Activated CD4-positive, CD25-positive, alpha-beta regulatory T cell treated with anti-CD3 and anti-CD28 coated beads, Interleukin-2, amount 50 U/mL, for 72 hours (primary cell): ENCODE data around the gene GABRA5.
"Not testable (repeated sequence)": the region's sequence is repeated elsewhere in the genome, so short reads cannot be mapped to it uniquely, and the experiment has no call there.

Experiments used
- DNase-seq: peaks from one replicate; pipeline ENCODE4 v3.0.0; 2021

Gene GABRA5

DNA sequence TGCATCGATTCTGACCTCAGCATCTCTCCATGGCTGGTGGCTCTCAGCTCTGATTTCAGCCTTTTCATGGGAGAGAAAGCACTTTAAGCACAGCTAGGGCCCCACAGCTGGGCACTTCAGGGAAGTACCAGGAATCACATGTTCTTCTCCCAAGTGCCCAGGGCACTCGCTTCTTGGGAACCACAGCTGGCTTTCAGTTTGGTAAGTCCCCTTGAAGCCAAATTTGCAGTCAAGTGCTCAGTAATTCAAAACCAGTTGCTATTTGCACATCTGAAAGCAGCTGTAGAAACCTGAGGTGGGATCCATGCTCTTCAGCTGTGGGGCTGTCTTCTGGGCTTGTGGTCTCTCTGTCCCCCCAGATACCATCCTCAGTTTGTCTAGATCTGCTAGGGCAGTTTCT lies 12.8 kb downstream of the GABRA5 start:
- DNase-seq = no peak

GRCh38 chr15:26882112-26882511 lies 15.2 kb downstream of the GABRA5 start:
- no peak for DNase-seq

DNA sequence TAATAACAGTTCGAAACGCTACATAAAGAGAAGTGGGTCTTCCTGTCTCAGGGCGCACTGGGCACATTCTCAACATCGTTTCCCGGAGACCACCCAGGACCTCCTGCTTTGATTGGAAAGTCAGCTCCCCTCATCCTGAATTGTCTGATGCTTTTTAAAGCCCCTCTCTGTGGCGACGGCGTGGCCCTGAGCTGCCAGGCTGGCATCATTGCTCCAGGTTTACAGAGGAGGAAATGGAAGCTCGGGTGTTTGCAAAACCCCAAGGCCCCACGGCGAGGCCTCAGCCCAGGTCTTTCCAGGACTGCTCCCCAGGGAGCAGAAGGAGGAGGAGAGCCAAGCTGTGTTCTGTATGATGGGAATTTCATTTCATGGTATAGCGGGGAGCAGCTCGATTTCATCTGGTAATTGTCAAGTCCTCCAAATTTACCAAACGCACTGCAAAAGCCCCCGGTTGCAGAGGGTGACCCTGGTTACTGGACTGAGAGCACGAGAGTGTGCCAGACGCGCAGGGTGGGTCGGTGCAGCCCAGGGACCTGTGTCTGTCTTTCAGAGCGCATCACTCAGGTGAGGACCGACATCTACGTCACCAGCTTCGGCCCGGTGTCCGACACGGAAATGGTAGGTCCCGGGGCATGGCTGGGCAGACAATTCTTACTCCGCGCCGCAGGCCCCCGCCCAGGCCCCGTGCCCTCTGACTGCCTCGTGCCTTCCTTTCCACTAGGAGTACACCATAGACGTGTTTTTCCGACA lies 15.9 kb downstream of the GABRA5 start:
- no peak for DNase-seq

- DNase-seq = no peak
These were observed 16.6 kb downstream of the GABRA5 start for GRCh38 chr15:26883466-26883865.

DNA sequence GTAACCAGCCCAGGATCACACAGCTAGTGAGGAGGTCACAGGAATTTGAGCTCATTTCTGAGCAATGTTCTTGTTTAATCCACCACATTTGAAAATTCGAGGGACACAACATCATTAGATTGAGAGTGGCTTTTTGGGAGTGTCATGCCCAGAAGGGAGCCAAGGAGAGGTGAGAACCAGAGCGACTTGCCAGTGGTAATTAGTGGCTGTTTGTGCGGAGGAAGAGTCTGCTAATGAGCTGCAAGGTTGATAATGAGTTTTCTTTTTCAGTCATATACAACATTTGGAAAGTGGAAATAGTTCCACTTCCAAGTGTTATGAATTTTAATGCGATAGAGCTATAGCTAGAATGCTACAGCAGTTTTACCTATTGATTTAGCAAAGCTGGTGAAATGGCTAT lies 19.7 kb downstream of the GABRA5 start:
- no peak for DNase-seq

- no peak for DNase-seq
These were observed 21.2 kb downstream of the GABRA5 start for GRCh38 chr15:26887926-26888666.

- no peak for DNase-seq
These were observed 21.9 kb downstream of the GABRA5 start for GRCh38 chr15:26888761-26889160.

GRCh38 chr15:26889298-26889898 lies 22.5 kb downstream of the GABRA5 start:
- DNase-seq = peak; percentile 45

GRCh38 chr15:26890451-26890850 lies 23.6 kb downstream of the GABRA5 start:
- no peak for DNase-seq

DNA sequence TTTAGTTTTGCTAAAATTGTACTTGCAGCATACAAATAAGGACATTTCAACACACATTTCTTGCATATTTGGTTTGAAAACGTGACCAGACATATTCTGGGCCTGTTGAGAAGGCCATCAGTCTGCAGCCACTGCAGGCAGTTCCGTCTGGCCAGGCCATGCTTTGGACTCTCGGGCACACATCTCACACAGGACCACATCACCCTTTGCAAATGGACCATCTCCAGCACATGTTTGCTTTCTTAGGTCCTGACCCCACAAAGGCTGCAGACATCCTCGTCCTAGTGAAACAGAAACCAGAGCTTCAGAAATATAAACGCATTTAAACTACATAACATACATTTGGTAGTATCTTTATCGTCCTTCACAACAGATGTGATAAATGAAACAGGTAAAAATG lies 24.1 kb downstream of the GABRA5 start:
- no peak for DNase-seq

DNA sequence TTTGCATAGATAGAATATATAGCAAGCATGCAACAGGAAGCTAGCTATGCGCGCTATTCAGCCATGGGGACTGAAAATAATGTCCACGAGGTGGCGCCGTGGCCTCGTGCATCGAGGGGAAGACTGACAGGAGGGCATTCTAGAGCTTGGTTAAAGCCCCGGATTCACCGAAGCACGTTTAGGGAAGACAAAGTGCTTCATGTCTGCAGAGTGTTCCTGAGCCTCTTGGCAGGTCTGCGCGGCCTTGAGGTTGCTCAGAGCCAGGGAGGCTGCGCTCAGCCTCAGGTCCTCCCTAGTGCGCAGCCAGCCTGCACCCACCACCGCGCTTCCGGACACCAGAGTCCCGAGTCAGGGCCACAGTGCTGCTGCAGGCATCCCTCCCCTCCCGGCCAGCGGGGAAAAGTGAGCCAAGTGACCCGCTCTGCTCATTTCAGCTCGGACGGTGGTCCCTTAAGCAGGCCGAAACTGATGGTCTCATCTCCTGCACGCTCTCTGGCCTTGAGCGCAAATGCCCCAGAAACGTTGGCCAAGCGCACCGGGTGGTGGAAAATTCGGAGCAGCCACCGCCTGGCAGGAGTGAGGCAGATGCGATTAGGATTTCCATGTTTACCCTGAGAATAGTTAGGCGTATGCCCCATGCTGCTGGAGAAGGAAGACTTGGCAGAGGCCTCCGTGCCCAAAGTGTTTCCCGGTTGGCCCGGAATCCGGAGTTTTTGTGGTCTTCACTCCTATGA lies 24.8 kb downstream of the GABRA5 start:
- peak; percentile 38 for DNase-seq

DNA sequence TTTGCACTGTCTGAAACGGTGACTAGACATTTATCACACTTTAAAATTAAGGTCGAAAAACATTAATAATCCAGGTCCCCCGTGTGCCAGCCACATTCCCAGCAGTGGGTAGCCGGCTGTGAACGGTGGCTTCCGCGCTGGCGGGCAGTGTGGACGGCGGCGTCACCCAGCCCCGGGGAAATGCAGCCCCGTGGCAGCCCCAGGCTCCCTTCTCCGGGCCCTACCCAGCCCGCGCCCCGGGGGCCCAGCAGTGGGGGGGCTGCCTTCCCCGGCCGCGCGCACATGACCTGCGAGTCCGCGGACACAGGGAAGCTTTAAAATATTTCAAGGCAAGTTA lies 25.3 kb downstream of the GABRA5 start:
- no peak for DNase-seq

DNA sequence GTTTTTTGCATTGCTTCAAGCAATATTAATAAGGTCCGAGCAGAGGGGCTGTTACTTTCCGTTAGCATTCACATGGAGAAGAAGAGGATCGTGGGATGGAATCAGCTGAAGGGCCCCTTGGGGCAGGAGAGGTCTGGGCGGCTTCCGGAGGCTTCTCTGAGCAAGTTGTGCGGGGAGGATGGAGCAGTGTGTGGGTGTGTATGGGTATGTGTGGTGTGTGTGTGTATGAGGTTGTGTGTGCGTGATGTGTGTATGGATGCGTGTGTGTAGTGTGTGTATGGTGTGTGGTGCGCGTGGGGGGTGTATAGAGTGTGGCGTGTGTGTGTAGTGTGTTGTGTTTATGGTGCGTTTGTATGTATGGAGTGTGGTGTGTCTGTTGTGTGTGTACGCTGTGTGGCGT lies 25.8 kb downstream of the GABRA5 start:
- no peak for DNase-seq

GRCh38 chr15:26893351-26894065 lies 26.6 kb downstream of the GABRA5 start:
- DNase-seq = no peak

DNA sequence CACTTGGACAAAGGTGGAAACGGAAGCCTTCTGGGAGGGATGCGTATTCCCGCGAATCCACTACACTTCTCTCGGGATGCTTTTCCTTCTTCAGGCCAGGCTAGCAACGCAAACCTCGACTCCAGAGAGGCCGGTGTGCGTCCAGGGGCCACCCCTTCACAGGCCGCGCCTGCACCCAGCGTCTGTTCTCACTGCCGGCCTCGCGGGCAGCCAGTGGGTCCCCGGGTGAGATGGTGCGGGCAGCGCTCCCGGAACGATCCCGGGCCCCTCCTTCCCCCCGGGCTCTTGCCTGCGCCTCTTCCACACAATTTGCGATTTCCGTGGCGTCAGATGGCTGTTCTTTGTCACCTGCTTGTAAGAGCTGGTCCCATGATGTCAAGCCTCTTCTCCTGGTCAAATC lies 27.3 kb downstream of the GABRA5 start:
- DNase-seq = no peak

DNA sequence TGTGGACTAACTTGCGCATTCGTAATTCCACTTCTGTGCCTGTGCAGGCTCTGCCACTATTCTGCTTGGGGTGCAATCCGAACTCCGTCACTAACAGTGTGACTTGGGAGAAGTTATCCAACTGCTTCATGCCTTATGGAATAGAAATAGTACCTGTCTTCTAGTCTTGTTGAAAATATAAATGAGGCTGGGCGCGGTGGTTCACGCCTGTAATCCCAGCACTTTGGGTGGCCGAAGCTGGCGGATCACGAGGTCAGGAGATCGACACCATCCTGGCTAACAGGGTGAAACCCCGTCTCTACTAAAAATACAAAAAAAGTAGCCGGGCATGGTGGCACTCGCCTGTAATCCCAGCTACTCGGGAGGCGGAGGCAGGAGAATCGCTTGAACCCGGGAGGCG lies 28.5 kb downstream of the GABRA5 start:
- DNase-seq = not testable (repeated sequence)

DNA sequence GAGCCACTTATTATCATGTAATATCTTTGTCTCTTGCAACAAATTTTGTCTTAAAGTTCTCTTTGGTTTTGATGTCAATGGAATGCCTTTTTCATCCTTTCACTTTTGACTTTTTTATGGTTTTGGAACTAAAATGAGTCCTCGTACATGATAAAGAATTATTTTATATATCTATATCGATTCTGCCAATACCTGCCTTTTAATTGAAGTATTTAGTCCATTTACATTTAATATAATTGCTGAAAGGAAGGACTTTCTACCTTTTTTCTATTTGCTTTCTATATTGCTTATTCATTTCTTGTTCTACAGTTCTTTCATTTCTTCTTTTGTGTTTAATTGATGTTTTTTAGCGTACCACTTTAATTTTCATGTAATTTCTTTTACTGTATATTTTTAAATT lies 32.8 kb downstream of the GABRA5 start:
- DNase-seq = no peak

- no peak for DNase-seq
These were observed 34.2 kb downstream of the GABRA5 start for GRCh38 chr15:26901041-26901440.

GRCh38 chr15:26910715-26911114 lies 43.9 kb downstream of the GABRA5 start:
- DNase-seq = no peak

GRCh38 chr15:26921433-26921832 lies 54.6 kb downstream of the GABRA5 start:
- DNase-seq = no peak

DNA sequence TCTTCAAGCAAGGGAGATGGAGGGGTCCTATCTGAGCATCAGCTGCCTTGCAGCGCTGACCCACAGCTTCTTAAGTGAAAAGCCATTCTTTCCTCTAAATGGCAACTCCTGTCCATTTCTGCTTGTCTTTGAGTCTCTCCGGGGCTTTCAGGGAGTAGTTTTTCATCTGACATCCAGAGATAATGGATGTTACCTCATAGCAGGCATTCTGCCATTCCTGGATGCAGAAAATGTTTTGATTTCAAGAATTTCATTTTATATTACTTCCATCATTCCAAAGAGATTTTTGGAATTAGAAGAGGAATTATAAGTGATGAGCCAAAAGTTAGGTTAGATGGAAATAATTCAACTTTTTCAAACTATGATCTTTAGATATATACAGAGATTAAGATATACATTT lies 59.2 kb downstream of the GABRA5 start:
- DNase-seq = no peak

DNA sequence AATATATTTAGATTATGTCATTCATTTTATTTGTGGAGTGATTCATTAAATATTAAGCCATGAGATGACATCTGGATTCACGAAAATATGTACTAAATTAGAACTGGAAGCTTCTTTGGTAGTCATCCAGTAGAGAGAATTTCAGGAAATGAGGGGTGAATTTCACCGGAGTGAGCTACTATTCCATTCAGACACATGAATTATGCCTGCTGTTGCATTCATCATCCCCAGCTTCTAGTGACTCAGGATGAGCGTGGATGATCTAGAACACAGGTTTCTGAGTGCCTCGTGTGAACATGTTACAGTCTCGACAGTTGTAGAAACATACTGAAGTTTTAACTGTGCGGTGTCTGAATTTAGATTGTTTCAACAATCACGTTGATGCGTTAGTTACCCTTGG lies 61.2 kb downstream of the GABRA5 start:
- no peak for DNase-seq

DNA sequence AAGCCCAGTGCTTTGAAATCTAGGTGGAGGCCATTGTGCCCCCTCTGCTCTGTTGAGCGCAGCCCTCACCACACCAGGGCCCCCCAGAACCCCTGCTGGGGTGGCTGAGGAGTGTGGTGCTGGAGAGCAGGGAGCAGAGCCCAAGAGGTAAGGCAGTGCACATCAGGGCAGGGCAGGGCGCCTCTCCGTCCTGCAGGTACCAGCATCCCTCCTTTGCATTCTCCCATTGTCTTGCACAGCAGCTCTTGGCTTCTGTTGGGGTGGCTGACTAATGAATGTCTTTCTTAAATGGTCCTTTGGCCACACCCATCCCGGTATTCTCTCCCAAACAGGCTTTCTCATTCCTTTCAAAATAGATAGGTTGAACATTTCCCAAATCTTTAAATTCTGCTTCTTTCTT lies 62.7 kb downstream of the GABRA5 start:
- DNase-seq = no peak
